Measurements from ENCODE around the gene RIT2. TPM values are rescaled to one million over a fixed set of nuclear protein-coding genes. Genes with fewer than 3 reads are reported as not detected.

Gene RIT2
- total and polyA plus RNA-seq, 8 donors, result 0.12 TPM; not detected in 7

GRCh38 chr18:43046322-43046721, 69.2 kb downstream of the RIT2 start:
- no peaks in the 10 kb centered on the region for H3K36me3 ChIP-seq
- no peak for DNase-seq
- no peak for TF ChIP-seq CTCF (IDR thresholded peaks at IDR 0.05)
- no peak overlapping the region for H3K27ac ChIP-seq
- intact Hi-C loops (cut with DNase I), result no loop called here
- WGBS, 2 donors, result 33 to 61% methylated on average over 2 of the region's 2 CpGs
- no peaks in the 10 kb centered on the region for H3K9me3 ChIP-seq
- H3K4me3 ChIP-seq, result no peak overlapping the region
- no peaks in the 10 kb centered on the region for H3K4me1 ChIP-seq
- FAIRE-seq, result no peak
- ATAC-seq, result no peak
- no peaks in the 10 kb centered on the region for H3K27me3 ChIP-seq

- DNase-seq, result no peak
- no peak overlapping the region for H3K4me3 ChIP-seq
- TF ChIP-seq CTCF (IDR thresholded peaks at IDR 0.05), result no peak
Observed at GRCh38 chr18:43043626-43044025, 71.9 kb downstream of the RIT2 start.

GRCh38 chr18:43040281-43040680, 75.2 kb downstream of the RIT2 start:
- Histone ChIP-seq H3K27me3 (no peaks in the 10 kb centered on the region), H3K27ac (no peak overlapping the region), H3K9me3 (no peaks in the 10 kb centered on the region), H3K36me3 (no peaks in the 10 kb centered on the region), H3K4me1 (no peaks in the 10 kb centered on the region), H3K4me3 (no peak overlapping the region)
- WGBS, 2 donors, result 62 to 75% methylated on average over 2 of the region's 2 CpGs
- intact Hi-C loops (cut with DNase I), result no loop called here
- DNase-seq (no peak), FAIRE-seq (no peak), ATAC-seq (no peak)
- no peak for TF ChIP-seq CTCF (IDR thresholded peaks at IDR 0.05)

More at GRCh38 chr18:43043626-43044025, 71.9 kb downstream of the RIT2 start:
- H3K27ac ChIP-seq, result no peak overlapping the region
- H3K27me3 ChIP-seq, result no peaks in the 10 kb centered on the region
- no peak for ATAC-seq
- H3K36me3 ChIP-seq, result no peaks in the 10 kb centered on the region
- WGBS, 2 donors, result 39 to 73% methylated on average over 4 of the region's 4 CpGs
- FAIRE-seq, result no peak
- no peaks in the 10 kb centered on the region for H3K4me1 ChIP-seq
- intact Hi-C loops (cut with DNase I), result no loop called here
- H3K9me3 ChIP-seq, result no peaks in the 10 kb centered on the region

GRCh38 chr18:43034683-43035500, 80.6 kb downstream of the RIT2 start:
- H3K27me3 ChIP-seq, result no peaks in the 10 kb centered on the region
- no peaks in the 10 kb centered on the region for H3K4me1 ChIP-seq
- 24% methylated on average over 2 of the region's 2 CpGs for WGBS, 2 donors
- H3K27ac ChIP-seq, result no peak overlapping the region
- no peak for ATAC-seq
- no peak overlapping the region for H3K4me3 ChIP-seq
- no peaks in the 10 kb centered on the region for H3K36me3 ChIP-seq
- intact Hi-C loops (cut with DNase I), result no loop called here
- no peaks in the 10 kb centered on the region for H3K9me3 ChIP-seq
- no peak for DNase-seq
- TF ChIP-seq CTCF (IDR thresholded peaks at IDR 0.05), result no peak
- no peak for FAIRE-seq

GRCh38 chr18:43031169-43031568, 84.3 kb downstream of the RIT2 start:
- intact Hi-C loops (cut with DNase I), result no loop called here
- FAIRE-seq (no peak), DNase-seq (no peak), ATAC-seq (no peak)
- 35 to 39% methylated on average over 1 of the region's 1 CpG for WGBS, 2 donors
- H3K4me1 ChIP-seq, result no peaks in the 10 kb centered on the region
- H3K27ac ChIP-seq, result no peak overlapping the region
- H3K27me3 ChIP-seq, result no peaks in the 10 kb centered on the region
- no peak overlapping the region for H3K4me3 ChIP-seq
- no peaks in the 10 kb centered on the region for H3K9me3 ChIP-seq
- TF ChIP-seq CTCF (IDR thresholded peaks at IDR 0.05), result no peak
- no peaks in the 10 kb centered on the region for H3K36me3 ChIP-seq
